Gastrocnemius medialis (tissue), 4 donors: ENCODE data around the gene AOC1. TPM values are rescaled to one million over a fixed set of nuclear protein-coding genes. Genes with fewer than 3 reads are reported as not detected.
"Not testable (repeated sequence)": the region's sequence is repeated elsewhere in the genome, so short reads cannot be mapped to it uniquely, and the experiment has no call there.

ENCODE experiments used
- ATAC-seq, 2 donors: fragments of 150-250 bp; one replicate each; pipeline ENCODE4 v1.9.1; 2016
- DNase-seq, 2 donors: peaks; one replicate each; pipeline ENCODE4 v3.0.0-alpha.2; 2019
- H3K27ac ChIP-seq, 4 donors: fragments of 200-600 bp; sonication (generic); 1 replicate in 1 of 4; 2 replicates in 3 of 4; pipeline ENCODE4 v1.5.1; 2016 to 2018; ENCODE audit warnings: mild to moderate bottlenecking in 2 of 4, moderate library complexity in 1 of 4
- H3K27me3 ChIP-seq, 3 donors: fragments of 200-600 bp; sonication (generic) in 2 of 3; 1 replicate in 1 of 3; 2 replicates in 2 of 3; pipeline versions ENCODE4 v1.5.1 to v1.6.0; 2016 to 2019; ENCODE audit warnings: mild to moderate bottlenecking in 1 of 3, moderate library complexity in 1 of 3
- H3K36me3 ChIP-seq, 2 donors: fragments of 200-600 bp; sonication (generic) in 1 of 2; one replicate each; pipeline ENCODE4 v1.5.1; 2017 to 2018
- H3K4me1 ChIP-seq, 2 donors: fragments of 200-600 bp; sonication (generic) in 1 of 2; one replicate each; pipeline ENCODE4 v1.5.1; 2016 to 2017; ENCODE audit warnings: mild to moderate bottlenecking in 2 of 2
- H3K4me3 ChIP-seq, 4 donors: fragments of 200-600 bp; sonication (generic) in 3 of 4; 1 replicate in 1 of 4; 2 replicates in 3 of 4; pipeline ENCODE4 v1.5.1; 2016 to 2019; ENCODE audit warnings: mild to moderate bottlenecking in 2 of 4
- H3K9me3 ChIP-seq, 3 donors: fragments of 200-600 bp; sonication (generic) in 2 of 3; 1 replicate in 1 of 3; 2 replicates in 2 of 3; pipeline ENCODE4 v1.5.1; 2016 to 2019
- CTCF ChIP-seq, 5 experiments: fragments of 450-650 bp in 3 of 5; fragments of 200-600 bp in 2 of 5; sonication (generic) in 2 of 5; IDR thresholded peaks in 4 of 5; conservative IDR thresholded peaks in 1 of 5; 1 replicate in 4 of 5; 2 replicates in 1 of 5; pipeline ENCODE4 v1.5.1; 2016 to 2019; ENCODE audit warnings: antibody characterized with exemption in 5 of 5, mild to moderate bottlenecking in 3 of 5, moderate library complexity in 3 of 5
- POLR2A ChIP-seq, 2 donors: fragments of 450-650 bp; IDR thresholded peaks; one replicate each; pipeline ENCODE4 v1.6.1; 2017; ENCODE audit warnings: antibody characterized with exemption in 2 of 2, mild to moderate bottlenecking in 2 of 2, moderate library complexity in 2 of 2
- in situ Hi-C, 4 donors: fragments of 200-750 bp; cut with MboI; loops; one replicate each; pipeline versions ENCODE4 v1.15.0 to v1.8.0; 2017; ENCODE audit warnings: low sequenced_read_pairs in 4 of 4
- intact Hi-C: fragments of 100-400 bp; cut with DNase I; formaldehyde crosslinking; loops from one replicate; pipeline ENCODE4 v1.15.1; 2023; ENCODE audit warnings: low total_unique reads
- total RNA-seq, 4 donors: library from RNA; depleted of rRNA; stranded (reverse); fragments of >200 nt; gene quantifications; one replicate each; pipeline versions ENCODE4 v1.1.0 to v1.2.3, GENCODE V29; 2016

Gene AOC1
- total RNA-seq, 4 donors from 2014 or later, result 1.6 TPM; not detected in 3

- no peak for DNase-seq
- H3K9me3 ChIP-seq, result no peaks in the 10 kb centered on the region
- H3K27ac ChIP-seq, result no peak overlapping the region
- H3K4me1 ChIP-seq, result peaks cover 0 to 7% of the 10 kb centered on the region in 2 donors
- in situ Hi-C loops (loop anchor here in 2 of 4 donors (5.0 to 10.0 kb wide), 2 partner anchors 81 to 84 kb away; no protein-coding TSS in a partner anchor), intact Hi-C loops (no loop called here)
- H3K27me3 ChIP-seq, result peaks cover 0 to 7% (median 3%) of the 10 kb centered on the region in 3 donors
- no peak for ATAC-seq
- no peak for TF ChIP-seq CTCF (IDR thresholded peaks at IDR 0.05 in 4 of 5, conservative IDR thresholded peaks at IDR 0.05 in 1 of 5)
- H3K4me3 ChIP-seq, result no peak overlapping the region
- H3K36me3 ChIP-seq, result no peaks in the 10 kb centered on the region
These were observed 51.3 kb downstream of the AOC1 start for GRCh38 chr7:150903606-150904005.

GRCh38 chr7:150904011-150904909 lies 51.9 kb downstream of the AOC1 start:
- no peaks in the 10 kb centered on the region for H3K36me3 ChIP-seq
- H3K27me3 ChIP-seq, result peaks cover 0 to 3% (median under 1%) of the 10 kb centered on the region in 3 donors
- ATAC-seq (peak in 1 of 2 donors; percentile 36), DNase-seq (no peak)
- in situ Hi-C loops (loop anchor here in 2 of 4 donors (5.0 to 10.0 kb wide), 2 partner anchors 81 to 83 kb away; no protein-coding TSS in a partner anchor), intact Hi-C loops (no loop called here)
- peaks cover 0 to 6% of the 10 kb centered on the region in 2 donors for H3K4me1 ChIP-seq
- H3K4me3 ChIP-seq, result no peak overlapping the region
- H3K27ac ChIP-seq, result no peak overlapping the region
- H3K9me3 ChIP-seq, result no peaks in the 10 kb centered on the region
- TF ChIP-seq CTCF (IDR thresholded peaks at IDR 0.05 in 4 of 5, conservative IDR thresholded peaks at IDR 0.05 in 1 of 5), result no peak
- TF ChIP-seq POLR2A (IDR thresholded peaks at IDR 0.05), result no peak

GRCh38 chr7:150908173-150908572 lies 55.9 kb downstream of the AOC1 start:
- Histone ChIP-seq H3K9me3 (no peaks in the 10 kb centered on the region), H3K27ac (no peak overlapping the region), H3K4me3 (no peak overlapping the region), H3K4me1 (peaks cover 0 to 6% of the 10 kb centered on the region in 2 donors), H3K27me3 (peaks cover 0 to 6% (median 0%) of the 10 kb centered on the region in 3 donors), H3K36me3 (no peaks in the 10 kb centered on the region)
- no peak for ATAC-seq
- in situ Hi-C loops, result loop anchor here in 1 of 4 donors (10.0 kb wide), 1 partner anchor 77 kb away; no protein-coding TSS in a partner anchor
- TF ChIP-seq POLR2A (IDR thresholded peaks at IDR 0.05) (no peak), CTCF (IDR thresholded peaks at IDR 0.05 in 4 of 5, conservative IDR thresholded peaks at IDR 0.05 in 1 of 5) (no peak)
- DNase-seq, result no peak
- intact Hi-C loops, result no loop called here

GRCh38 chr7:150909200-150909995 lies 57.1 kb downstream of the AOC1 start:
- intact Hi-C loops, result no loop called here
- Histone ChIP-seq H3K27me3 (peaks cover 0 to 3% (median 0%) of the 10 kb centered on the region in 3 donors), H3K4me1 (no peaks in the 10 kb centered on the region), H3K9me3 (no peaks in the 10 kb centered on the region), H3K36me3 (no peaks in the 10 kb centered on the region), H3K27ac (no peak overlapping the region), H3K4me3 (no peak overlapping the region)
- no peak for DNase-seq
- in situ Hi-C loops, result loop anchor here in 1 of 4 donors (10.0 kb wide), 1 partner anchor 75 kb away; no protein-coding TSS in a partner anchor
- ATAC-seq, result no peak
- no peak for TF ChIP-seq CTCF (IDR thresholded peaks at IDR 0.05 in 4 of 5, conservative IDR thresholded peaks at IDR 0.05 in 1 of 5)

- in situ Hi-C loops, H3K9me3 ChIP-seq, H3K36me3 ChIP-seq, H3K27me3 ChIP-seq, H3K4me1 ChIP-seq, intact Hi-C loops, ATAC-seq, DNase-seq, H3K4me3 ChIP-seq, H3K27ac ChIP-seq: not testable (repeated sequence)
These were observed 58.1 kb downstream of the AOC1 start for GRCh38 chr7:150910305-150910995.
